GM21515 (cell line): ENCODE data around the gene DAAM2.

Experiments
- ATAC-seq: cut with Tn5 transposase; IDR thresholded peaks from one replicate; pipeline ENCODE4 v1.9.1; 2021; ENCODE audit not compliant: unreplicated experiment

DAAM2 gene

GRCh38 chr6:39786649-39787048, 5.5 kb upstream of the DAAM2 start:
- ATAC-seq: no peak

GRCh38 chr6:39787322-39787721, 4.9 kb upstream of the DAAM2 start:
- no peak for ATAC-seq

- ATAC-seq: no peak
Measured at GRCh38 chr6:39790772-39791171, 1.4 kb upstream of the DAAM2 start.

DNA sequence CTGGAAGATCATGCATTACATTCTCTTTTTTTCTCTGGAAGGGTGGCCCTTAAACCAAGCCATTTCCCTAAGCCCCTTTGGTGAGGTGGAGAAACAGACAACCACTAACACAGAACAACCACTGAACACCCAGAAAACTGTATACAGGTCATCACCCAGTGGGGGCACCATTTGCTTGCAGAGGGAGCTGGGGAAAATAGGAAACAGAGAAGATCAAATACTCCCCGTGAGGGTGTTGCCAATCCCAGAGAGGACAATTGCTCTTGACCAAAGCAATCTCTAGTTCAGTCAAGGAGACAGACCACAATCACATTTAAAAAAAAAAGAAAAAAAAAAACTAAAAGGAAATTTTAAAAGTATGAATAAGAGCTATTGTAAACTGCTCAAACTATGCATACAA, 865 bp upstream of the DAAM2 start:
- no peak for ATAC-seq

DNA sequence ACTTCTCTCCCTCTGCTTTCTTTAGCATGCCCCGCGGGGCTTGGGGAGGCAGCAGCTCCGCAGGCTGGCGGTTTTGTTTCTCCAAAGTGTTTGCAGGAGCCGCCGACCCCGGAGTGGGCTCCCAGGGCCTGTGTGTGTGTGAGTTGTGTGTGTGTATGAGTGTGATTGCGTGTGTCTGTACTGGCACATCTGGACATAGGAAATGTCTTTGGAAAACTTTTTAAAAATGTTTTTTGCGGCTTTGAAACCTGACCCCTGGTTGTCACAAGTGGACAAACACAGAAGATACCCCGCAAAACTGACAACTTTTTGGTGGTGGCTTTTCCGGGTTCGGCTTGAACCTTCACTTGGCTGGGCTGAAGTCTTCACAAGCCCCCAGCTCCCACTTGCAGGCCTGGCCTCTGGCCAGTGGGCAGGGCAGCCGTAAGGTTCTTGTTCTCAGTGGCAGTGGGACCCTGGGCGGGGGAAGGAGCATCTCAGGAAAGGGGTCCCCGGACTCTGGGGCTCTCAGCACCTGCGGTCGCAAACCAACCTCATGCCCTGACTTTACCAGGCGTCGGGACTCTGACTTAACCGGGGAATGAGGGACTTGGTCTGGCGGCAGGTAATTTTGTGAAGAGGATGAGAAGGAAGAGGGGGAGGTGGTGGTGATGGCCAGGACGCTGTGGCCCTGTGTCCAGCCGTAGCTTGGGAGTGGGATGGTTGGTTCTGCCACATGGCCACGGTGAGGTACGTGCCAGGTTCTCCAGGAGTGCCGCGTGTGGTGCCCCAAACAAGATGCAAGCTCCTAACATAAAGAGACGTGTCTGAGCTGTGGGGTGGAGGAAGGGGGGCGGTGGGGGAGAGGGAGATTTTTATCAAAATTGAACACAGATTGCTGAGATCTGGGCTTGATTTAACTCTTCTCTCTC, 619 bp downstream of the DAAM2 start:
- ATAC-seq: no peak

GRCh38 chr6:39793516-39793915, 1.3 kb downstream of the DAAM2 start:
- no peak for ATAC-seq

DNA sequence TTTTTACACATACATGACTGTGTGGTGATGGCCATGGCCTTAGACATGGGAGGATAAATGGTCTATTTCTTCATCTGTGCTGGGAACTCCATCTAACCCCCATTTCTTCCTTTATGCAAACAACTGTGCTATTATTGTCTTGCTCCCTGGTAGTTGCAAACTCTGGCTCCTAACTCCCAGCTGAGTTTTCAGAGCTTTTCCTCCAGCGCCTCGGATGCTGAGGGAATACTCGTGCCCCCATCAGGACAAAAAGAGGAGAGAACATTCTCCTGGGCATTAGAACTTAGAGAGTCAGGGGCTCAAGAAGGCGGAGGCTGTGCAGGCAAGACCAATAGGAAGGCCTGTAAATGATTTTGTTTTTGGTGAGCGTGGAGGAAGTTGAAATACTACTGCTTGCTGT, 2.1 kb downstream of the DAAM2 start:
- no peak for ATAC-seq

DNA sequence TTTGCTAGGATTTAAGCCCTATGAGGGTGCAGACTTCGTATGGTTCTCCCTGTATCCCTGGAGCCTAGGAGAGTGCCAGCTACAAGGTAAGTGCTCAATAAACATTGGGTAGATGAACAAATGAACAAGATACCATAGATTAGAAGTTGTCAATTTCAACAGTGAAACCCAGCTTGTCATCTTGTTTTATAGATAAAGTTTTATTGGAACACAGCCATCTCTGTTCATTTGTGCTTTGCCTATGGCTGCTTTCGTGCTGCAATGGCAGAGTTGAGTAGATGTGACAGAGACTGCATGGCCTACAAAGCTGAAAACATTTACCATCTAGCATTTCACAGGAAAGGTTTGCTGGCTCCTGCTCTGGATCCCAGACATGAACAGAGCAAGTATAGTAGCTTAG, 5.6 kb downstream of the DAAM2 start:
- no peak for ATAC-seq

DNA sequence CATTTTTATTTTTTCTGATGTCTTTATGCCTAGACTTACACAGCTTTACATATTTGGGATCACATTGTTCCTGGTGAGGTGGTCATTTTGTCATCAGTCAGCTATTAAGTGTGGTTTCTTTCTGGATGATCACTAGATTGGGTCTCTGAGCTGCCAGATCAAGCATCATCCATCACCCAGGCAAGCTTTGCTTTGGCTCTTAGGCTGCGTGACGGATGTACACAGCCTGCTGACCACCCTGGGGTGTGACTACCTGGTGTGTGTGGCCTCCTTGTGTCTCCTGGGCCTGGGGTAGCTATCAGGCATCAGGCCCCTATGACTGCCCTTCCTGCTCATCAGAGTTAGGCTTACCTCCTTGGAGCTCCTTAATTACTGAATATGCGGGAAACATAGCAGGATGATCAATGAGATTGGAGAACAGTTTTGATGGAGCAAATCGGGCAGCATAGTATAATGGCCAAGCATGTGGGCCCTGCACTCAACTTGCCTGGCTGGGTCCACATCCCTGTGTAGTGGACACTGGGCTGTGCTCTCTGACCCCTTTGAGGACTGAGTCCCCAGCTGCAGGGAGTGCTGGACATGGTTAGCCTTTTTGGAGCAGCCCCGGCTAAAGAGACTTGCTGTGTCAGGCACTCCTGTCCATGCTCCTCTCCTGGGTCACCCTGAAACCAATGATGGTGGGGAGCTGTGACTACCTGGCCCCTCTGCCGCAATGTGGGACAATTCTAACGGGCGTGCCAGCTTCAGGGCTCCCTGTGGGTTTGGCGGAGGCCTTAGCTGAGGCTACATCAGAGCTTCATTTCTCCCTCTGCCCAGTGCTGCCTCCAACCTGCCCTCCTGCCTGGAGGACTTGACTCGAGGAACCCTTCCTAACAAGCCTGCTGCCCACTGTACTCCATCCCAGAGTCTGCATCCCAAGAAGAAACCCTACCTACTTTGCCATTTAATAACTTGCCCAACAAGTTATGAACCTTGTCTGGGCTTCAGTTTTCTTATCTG, 8.2 kb downstream of the DAAM2 start:
- ATAC-seq: no peak

- ATAC-seq: no peak
Measured at GRCh38 chr6:39801456-39802251, 9.5 kb downstream of the DAAM2 start.

- ATAC-seq: no peak
Measured at GRCh38 chr6:39803872-39804271, 11.7 kb downstream of the DAAM2 start.

DNA sequence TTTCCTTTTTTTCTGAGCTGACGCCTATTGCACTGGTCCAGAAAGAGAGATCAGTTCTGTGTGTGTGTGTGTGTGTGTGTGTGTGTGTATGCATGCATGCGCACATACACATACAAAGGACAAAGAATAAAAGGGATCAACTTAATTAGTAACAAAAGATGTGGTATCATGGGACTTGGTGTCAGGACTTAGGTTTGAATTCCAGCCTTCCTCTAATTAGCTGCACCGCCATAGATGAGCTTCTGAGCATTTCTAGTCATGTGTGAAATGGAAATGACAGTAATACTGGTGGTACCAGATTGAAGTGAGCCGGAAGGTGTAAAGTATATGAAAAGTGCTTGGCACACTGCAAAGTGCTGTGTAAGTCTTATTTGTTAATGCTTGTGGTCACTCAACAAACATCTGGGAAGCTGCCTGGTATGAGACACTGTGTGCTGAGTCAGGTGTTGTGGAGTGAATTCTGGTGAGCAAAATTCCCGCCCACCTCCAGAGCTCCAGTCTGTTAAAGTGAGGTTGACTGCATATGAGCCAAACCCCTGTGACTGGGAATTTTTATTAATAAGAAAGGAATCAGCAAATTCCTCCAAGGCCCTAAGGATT, 12.4 kb downstream of the DAAM2 start:
- ATAC-seq: no peak

DNA sequence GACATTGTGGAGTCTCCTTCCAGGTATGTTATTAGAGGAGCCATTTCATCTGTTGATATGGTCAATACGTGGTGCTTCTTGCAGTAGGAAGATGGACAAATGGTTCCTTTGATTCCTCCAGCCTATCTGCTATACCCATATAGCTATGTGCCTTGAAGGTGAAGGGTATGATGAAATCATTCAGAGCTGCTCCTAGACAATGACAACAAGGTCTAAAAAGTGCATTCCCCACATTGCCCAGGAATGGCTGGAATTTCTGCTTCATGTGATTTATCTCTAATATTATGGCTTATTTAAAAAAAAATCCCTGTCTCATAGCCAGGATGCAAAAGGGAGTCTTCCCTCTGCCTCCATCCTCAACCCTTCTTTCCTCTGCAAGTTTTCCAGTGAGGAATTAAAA, 14.1 kb downstream of the DAAM2 start:
- no peak for ATAC-seq

GRCh38 chr6:39808346-39808745, 16.2 kb downstream of the DAAM2 start:
- no peak for ATAC-seq

DNA sequence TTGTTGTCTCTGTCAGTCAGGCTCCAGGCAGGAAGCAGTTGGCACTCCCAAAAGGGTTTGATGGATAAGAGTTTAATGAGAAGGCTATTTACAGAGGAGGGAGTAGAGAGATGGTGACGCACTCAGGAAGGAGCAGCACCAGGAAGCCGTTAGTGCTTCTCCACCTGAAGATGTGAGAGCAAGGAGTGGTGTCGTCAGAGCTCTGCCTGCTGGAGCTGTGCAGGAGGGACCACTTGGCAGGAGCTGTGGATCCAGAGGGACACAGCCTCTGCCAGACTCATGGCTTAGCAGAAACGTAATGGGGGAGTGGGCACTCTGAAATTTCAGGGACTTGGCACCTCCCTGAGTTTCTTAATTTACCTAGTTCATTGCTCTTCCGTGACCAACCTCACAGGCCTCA, 16.8 kb downstream of the DAAM2 start:
- ATAC-seq: no peak

DNA sequence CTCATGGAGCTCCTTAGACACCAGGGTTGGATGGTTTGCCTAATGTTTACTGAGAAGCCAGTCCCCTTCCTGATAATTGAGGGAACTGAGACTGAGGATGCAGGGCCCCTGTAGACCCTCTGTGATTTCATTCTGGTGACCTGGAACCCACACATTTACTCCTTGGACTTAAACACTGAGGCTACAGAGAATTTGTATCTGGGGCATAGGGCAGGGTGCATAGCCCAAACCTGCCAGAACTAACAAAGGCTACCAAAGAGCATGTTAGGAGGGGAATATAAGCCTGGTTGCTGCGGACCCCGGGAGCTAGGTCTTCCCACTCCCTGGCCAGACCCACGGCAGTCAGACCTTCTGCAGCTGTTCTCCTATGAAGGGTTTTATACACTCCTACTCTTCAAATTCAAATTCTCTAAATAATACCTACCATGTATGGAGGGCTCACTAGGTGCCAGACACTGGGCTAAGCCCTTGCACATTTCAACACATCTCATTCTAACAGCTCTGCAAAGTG, 19.7 kb downstream of the DAAM2 start:
- ATAC-seq: no peak

DNA sequence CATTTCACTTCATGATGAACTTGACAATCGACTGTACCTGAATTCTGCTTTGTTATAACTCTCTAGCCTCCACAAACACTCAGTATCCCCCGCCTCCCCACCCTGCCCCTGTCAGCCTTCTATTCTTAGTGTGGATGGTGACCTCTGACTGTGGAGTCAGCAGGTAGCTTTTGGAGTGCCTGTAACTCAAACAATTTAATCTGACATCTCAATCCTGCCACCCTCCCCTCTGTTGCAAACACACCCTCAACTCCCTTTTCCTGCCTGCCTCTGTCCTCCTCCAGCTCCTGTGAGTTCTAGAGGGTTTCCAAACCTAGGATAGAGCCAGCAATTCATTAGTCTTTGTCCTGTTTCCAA, 20.3 kb downstream of the DAAM2 start:
- ATAC-seq: no peak

GRCh38 chr6:39812853-39813533, 20.8 kb downstream of the DAAM2 start:
- ATAC-seq: peak; percentile 73

- no peak for ATAC-seq
Measured at GRCh38 chr6:39814236-39814635, 22.1 kb downstream of the DAAM2 start.

DNA sequence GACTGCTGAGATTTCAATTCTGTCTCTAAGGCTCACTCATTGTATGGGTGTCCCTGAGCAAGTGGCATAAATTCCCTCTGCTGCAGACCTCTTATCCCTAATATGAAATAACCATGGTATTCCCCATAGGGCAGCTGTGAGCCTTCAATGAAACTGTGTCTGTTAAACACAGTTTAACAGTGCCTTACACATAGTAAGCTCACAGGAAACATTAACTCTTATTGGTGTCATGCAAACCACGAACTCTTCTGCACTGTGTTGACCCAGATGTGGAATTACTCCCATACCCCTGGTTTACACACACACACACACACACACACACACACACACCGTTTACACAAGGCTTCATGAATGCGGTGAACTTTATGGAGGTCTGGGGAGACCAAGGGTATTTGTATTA, 23.2 kb downstream of the DAAM2 start:
- ATAC-seq: no peak
